ENCODE data around the gene BICRAL. TPM values are rescaled to one million over a fixed set of nuclear protein-coding genes. Genes with fewer than 3 reads are reported as not detected.

BICRAL gene
- total RNA-seq, 1 donor from 2014 or later = 6.2 TPM

DNA sequence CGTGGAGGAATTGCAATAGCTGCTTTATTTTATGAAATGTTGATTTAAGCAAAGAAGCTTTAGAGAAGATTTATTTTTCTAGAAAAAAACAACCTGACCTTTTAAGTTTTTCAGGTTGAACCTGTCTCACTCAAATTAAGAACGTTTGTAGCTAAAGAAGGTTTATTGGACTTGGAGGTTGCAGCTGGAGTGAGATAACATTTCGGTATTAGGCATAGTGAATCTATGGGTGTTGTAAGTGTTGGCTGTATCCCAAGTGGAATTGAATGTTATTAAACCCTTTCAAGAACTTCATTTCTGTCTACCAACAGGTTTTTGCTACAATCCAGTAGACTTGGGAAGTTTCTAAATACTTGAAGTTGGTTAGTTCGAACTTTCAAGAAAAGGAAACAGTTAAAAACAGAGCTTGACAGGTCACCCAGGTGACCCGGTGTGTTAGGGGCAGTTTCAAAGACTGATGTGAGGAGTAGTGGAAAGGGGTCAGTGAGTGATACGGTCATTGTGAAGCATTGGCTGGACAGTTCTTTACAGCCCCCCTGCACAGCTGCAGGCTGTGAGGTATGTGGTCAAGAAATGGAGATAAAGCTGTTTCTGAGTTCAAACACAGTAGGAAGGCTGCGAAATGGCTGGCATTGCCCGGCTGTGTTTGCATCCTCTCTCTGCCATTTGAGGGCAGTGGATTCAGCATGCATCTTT is 33.5 kb upstream of the BICRAL start:
- no peak overlapping the region for H3K27ac Mint-ChIP-seq (ENCODE audit: unreplicated experiment)

DNA sequence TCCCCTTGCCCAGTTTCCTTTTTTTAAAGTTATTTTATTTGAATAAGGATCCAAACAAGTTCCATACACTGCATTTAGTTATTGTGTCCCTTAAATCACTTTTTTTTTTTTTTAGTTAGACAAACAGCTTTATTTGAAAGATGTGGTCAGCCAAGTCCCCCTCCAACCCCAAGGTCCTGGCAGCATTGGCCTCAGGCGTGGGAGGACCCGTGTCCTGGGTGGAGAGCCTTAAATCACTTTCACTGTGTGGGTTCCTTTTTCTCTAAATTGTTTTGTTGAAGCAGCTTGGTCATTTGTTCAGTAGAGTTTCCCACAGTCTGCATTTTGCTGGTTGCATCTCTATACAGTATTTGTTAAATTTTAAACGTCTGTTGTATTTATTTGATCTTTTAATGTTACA is 30.8 kb upstream of the BICRAL start:
- H3K27me3 Mint-ChIP-seq (ENCODE audit: low read depth) = no peaks in the 10 kb centered on the region
- no peaks in the 10 kb centered on the region for H3K9me3 Mint-ChIP-seq
- H3K4me3 Mint-ChIP-seq = no peak overlapping the region
- H3K27ac Mint-ChIP-seq (ENCODE audit: unreplicated experiment) = no peak overlapping the region
- H3K4me1 Mint-ChIP-seq = peaks cover 17% of the 10 kb centered on the region
- no peaks in the 10 kb centered on the region for H3K36me3 Mint-ChIP-seq (ENCODE audit: low read depth)
- TF ChIP-seq, protein P1, sequence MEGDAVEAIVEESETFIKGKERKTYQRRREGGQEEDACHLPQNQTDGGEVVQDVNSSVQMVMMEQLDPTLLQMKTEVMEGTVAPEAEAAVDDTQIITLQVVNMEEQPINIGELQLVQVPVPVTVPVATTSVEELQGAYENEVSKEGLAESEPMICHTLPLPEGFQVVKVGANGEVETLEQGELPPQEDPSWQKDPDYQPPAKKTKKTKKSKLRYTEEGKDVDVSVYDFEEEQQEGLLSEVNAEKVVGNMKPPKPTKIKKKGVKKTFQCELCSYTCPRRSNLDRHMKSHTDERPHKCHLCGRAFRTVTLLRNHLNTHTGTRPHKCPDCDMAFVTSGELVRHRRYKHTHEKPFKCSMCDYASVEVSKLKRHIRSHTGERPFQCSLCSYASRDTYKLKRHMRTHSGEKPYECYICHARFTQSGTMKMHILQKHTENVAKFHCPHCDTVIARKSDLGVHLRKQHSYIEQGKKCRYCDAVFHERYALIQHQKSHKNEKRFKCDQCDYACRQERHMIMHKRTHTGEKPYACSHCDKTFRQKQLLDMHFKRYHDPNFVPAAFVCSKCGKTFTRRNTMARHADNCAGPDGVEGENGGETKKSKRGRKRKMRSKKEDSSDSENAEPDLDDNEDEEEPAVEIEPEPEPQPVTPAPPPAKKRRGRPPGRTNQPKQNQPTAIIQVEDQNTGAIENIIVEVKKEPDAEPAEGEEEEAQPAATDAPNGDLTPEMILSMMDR (conservative IDR thresholded peaks at IDR 0.05) = no peak
- no peak for DNase-seq (ENCODE audit: low read depth, low spot score)

More for the DNA sequence above, 33.5 kb upstream of the BICRAL start:
- no peaks in the 10 kb centered on the region for H3K27me3 Mint-ChIP-seq (ENCODE audit: low read depth)
- peaks cover 31% of the 10 kb centered on the region for H3K4me1 Mint-ChIP-seq
- peak overlapping the region; percentile 98 for H3K4me3 Mint-ChIP-seq
- no peaks in the 10 kb centered on the region for H3K9me3 Mint-ChIP-seq
- TF ChIP-seq, protein P1 (conservative IDR thresholded peaks at IDR 0.05) = no peak
- no peak for DNase-seq (ENCODE audit: low read depth, low spot score)
- H3K36me3 Mint-ChIP-seq (ENCODE audit: low read depth) = peaks cover 2% of the 10 kb centered on the region

DNA sequence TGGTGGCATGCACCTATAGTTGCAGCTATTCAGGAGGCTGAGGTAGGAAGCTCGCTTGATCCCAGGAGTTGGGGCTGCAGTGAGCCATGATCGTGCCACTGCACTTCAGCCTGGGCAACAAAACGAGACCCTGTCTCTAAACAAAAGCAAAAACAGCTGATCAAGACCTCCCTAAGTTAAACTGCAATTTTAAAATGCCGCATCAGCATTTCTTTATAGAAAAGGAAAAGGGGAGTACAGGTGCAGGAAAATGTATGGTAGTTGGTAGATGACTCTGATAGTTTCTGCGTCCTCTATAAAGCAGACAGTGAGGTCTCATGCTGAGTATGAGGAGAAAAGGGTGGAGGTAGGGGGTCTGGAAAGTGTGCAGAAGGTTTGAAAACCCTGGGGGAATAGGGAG is 27.1 kb upstream of the BICRAL start:
- peaks cover 16% of the 10 kb centered on the region for H3K4me1 Mint-ChIP-seq
- H3K9me3 Mint-ChIP-seq = no peaks in the 10 kb centered on the region
- DNase-seq (ENCODE audit: low read depth, low spot score) = no peak
- no peak overlapping the region for H3K27ac Mint-ChIP-seq (ENCODE audit: unreplicated experiment)
- no peak overlapping the region for H3K4me3 Mint-ChIP-seq
- H3K36me3 Mint-ChIP-seq (ENCODE audit: low read depth) = no peaks in the 10 kb centered on the region
- no peaks in the 10 kb centered on the region for H3K27me3 Mint-ChIP-seq (ENCODE audit: low read depth)
- TF ChIP-seq, protein P1 (conservative IDR thresholded peaks at IDR 0.05) = no peak

DNA sequence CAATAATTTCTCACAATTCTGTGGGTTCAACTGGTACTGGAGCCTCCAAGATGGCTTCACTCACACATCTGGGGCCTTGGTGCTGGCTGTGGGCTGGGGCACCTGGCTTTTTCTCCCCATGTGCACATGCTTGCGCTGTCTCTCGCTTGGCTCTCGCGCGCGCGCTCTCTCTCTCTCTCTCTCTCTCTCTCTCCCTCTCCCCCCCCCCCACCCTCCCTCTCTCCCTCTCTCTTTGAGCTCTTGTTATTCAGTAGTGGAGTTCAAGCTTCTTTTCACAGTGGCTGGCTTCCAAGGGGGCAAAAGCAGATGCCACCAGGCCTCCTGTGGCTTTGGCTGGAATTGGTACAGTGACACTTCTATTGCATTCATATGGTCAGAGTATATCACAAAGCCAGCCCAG is 25.1 kb upstream of the BICRAL start:
- H3K4me3 Mint-ChIP-seq = no peak overlapping the region
- H3K27ac Mint-ChIP-seq (ENCODE audit: unreplicated experiment) = no peak overlapping the region
- H3K9me3 Mint-ChIP-seq = no peaks in the 10 kb centered on the region
- no peak for DNase-seq (ENCODE audit: low read depth, low spot score)
- H3K27me3 Mint-ChIP-seq (ENCODE audit: low read depth) = no peaks in the 10 kb centered on the region
- H3K36me3 Mint-ChIP-seq (ENCODE audit: low read depth) = no peaks in the 10 kb centered on the region
- TF ChIP-seq, protein P1 (conservative IDR thresholded peaks at IDR 0.05) = no peak
- peaks cover 19% of the 10 kb centered on the region for H3K4me1 Mint-ChIP-seq

DNA sequence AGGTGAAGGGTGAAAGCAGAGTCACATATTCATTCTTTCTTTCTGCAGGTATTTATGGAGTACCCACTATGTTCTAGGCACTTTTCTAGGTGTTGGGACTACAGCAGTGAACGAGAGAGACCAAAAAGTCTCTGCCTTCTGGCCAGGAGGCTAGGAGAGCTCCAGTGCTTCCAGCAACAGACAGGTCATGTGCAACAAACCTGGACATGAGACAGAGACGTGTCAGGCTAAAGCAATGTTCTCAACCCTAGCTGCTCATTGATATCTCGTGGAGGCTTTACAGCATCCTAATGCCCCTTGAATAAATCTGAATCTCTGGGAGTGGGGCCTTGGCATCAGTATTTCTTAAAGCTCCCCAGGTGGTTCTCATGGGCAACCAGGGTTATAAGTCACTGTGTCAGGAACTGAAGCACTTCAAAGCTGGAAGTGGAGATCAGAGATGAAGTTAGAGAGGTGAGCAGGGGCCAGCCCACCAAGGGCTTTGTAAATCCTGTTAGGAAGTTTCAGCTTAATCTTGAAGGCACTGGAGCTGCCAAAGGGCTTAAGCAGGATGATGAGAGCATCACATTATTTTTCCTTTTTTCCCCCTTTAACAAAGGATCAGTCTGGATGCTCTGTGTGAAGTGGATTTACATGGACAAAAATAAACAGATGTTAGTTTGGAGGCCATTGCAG is 23.0 kb upstream of the BICRAL start:
- H3K27ac Mint-ChIP-seq (ENCODE audit: unreplicated experiment) = no peak overlapping the region
- no peak overlapping the region for H3K4me3 Mint-ChIP-seq
- no peaks in the 10 kb centered on the region for H3K9me3 Mint-ChIP-seq
- TF ChIP-seq, protein P1 (conservative IDR thresholded peaks at IDR 0.05) = no peak
- peaks cover 20% of the 10 kb centered on the region for H3K4me1 Mint-ChIP-seq
- no peak for DNase-seq (ENCODE audit: low read depth, low spot score)
- no peaks in the 10 kb centered on the region for H3K27me3 Mint-ChIP-seq (ENCODE audit: low read depth)
- no peaks in the 10 kb centered on the region for H3K36me3 Mint-ChIP-seq (ENCODE audit: low read depth)
